ENCODE data around the gene TMEM51. TPM values are rescaled to one million over a fixed set of nuclear protein-coding genes. Genes with fewer than 3 reads are reported as not detected.

Gene TMEM51
- total and polyA plus RNA-seq, 10 donors = 3.5 to 13.8 (median 7.5) TPM

DNA sequence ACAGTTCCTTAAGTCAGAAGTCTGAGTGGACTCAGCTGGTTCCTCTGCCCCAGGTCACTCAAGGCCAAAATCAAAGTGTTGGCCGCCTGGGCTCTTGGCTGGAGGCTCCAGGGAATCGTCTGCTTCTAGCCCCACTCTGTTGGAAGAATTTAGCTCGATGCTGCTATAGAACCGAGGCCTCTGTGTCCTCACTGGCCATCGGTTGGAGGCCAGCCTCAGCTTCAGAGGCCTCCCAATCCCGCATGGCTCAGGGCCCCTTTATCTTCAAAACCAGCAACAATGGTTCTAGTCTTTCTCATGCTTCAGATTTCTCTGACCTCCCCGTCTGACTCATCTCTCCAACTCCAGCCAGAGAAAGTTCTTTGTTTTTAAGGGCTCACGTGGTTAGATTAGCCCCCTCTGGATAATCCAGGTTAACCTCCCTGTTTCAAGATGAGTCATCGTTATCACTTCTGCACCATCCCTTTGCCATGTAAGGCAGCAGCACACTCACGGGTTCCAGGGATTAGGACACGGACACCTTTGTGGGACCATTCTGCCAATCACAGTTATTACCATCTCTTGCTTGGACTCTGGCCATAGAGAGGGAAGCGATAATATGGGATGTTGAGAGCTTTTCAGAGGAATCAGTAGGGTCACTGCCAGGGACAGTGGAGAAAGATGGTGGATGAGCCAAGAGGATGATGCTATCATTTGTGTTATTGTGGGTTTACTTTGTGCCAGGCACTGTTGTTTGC lies 107.0 kb downstream of the TMEM51 start:
- Histone ChIP-seq H3K4me3 (peak overlapping the region in 1 of 8 donors; percentile 47), H3K4me1 (peaks cover 8 to 39% (median 20%) of the 10 kb centered on the region in 6 donors), H3K27me3 (replicated peaks in 1 of 7) (peaks cover 0 to 5% (median 0%) of the 10 kb centered on the region in 7 donors), H3K9me3 (peaks cover 0 to 11% (median 5%) of the 10 kb centered on the region in 8 donors), H3K27ac (peak overlapping the region in 5 of 8 donors; percentile 69 to 81 (median 75)), H3K36me3 (no peaks in the 10 kb centered on the region)
- WGBS, 5 donors = 68 to 85% (median 82%) methylated on average over 12 of the region's 12 CpGs
- no peak for DNase-seq
- intact Hi-C loops (cut with DNase I; ENCODE audit: low total_unique reads) = loop anchor here (10.0 kb wide), 1 partner anchor 106 kb away; the partner anchor contains the start of gene TMEM51
- TF ChIP-seq, protein P1, sequence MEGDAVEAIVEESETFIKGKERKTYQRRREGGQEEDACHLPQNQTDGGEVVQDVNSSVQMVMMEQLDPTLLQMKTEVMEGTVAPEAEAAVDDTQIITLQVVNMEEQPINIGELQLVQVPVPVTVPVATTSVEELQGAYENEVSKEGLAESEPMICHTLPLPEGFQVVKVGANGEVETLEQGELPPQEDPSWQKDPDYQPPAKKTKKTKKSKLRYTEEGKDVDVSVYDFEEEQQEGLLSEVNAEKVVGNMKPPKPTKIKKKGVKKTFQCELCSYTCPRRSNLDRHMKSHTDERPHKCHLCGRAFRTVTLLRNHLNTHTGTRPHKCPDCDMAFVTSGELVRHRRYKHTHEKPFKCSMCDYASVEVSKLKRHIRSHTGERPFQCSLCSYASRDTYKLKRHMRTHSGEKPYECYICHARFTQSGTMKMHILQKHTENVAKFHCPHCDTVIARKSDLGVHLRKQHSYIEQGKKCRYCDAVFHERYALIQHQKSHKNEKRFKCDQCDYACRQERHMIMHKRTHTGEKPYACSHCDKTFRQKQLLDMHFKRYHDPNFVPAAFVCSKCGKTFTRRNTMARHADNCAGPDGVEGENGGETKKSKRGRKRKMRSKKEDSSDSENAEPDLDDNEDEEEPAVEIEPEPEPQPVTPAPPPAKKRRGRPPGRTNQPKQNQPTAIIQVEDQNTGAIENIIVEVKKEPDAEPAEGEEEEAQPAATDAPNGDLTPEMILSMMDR (IDR thresholded peaks at IDR 0.05 in 8 of 11, conservative IDR thresholded peaks at IDR 0.05 in 3 of 11) = no peak
- no peak for TF ChIP-seq POLR2AphosphoS5 (IDR thresholded peaks at IDR 0.05)
- TF ChIP-seq POLR2A (IDR thresholded peaks at IDR 0.05) = no peak

DNA sequence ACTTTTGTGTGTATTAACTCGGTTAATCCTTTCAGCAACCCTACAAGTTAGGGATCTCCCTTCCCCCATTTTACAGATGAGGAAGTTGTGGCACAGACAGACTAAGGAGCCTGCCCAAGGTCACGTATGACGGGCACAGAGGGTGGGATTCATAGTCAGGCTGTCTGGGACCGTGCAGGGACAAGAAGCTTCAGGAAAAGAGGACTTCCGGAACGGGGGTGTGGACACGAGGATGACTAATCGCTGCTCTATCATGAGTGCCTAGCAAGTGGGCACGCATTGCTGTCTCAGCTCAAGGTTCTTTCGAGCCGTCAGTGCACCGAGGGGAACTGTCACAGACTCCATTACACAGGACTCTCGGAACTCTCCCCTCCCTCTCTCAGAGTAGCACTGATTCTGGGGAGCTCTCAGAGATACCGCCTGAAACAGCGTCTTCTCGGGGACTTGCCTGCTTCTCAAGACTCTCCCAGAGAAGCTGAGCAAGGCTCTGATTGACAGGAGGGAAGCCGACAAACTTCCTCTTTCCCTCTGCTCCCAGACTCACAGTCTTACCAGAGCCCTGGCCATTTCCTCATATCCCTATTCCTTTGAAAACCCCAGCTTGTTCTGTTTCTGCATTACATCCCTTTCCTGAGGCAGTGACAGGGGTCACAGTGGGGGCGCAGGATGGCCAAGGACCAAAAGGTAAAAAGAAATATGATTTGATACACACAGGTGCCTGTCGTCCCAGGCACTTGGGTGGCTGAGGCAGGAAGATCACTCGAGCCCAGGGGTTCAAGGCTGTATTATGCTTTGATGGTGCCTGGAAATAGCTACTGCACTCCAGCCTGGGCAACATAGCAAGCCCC lies 107.8 kb downstream of the TMEM51 start:
- intact Hi-C loops (cut with DNase I; ENCODE audit: low total_unique reads) = loop anchor here (10.0 kb wide), 1 partner anchor 107 kb away; the partner anchor contains the start of gene TMEM51
- DNase-seq = no peak
- Histone ChIP-seq H3K27me3 (replicated peaks in 1 of 7) (peaks cover 0 to 9% (median 0%) of the 10 kb centered on the region in 7 donors), H3K4me1 (peaks cover 8 to 39% (median 20%) of the 10 kb centered on the region in 6 donors), H3K27ac (peak overlapping the region in 7 of 8 donors; percentile 42 to 81 (median 73)), H3K9me3 (peaks cover 0 to 11% (median 5%) of the 10 kb centered on the region in 8 donors), H3K4me3 (peak overlapping the region in 4 of 8 donors; percentile 7 to 47 (median 22)), H3K36me3 (no peaks in the 10 kb centered on the region)
- peak in 2 of 3 donors; percentile 58 to 66 for TF ChIP-seq POLR2AphosphoS5 (IDR thresholded peaks at IDR 0.05)
- no peak for TF ChIP-seq POLR2A (IDR thresholded peaks at IDR 0.05)
- 5 to 11% (median 9%) methylated on average over 20 of the region's 20 CpGs for WGBS, 5 donors

DNA sequence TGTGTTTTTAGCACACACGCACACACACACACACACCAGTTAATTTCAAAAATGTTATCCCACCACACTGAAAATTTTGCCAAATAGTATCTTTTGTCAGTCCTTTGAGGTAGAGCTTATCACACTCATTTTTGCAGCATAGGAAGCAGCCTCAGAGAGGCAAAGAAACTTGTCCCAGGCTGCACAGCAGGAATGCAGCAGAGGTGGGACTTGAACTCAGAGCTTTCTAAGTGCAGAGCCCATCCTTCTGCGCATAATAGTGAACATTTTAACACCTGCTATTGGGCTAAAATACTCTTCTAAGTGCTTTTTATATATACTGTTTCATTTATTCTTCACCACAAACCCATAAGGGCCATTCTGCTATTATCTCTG lies 108.4 kb downstream of the TMEM51 start:
- intact Hi-C loops (cut with DNase I; ENCODE audit: low total_unique reads) = loop anchor here (10.0 kb wide), 1 partner anchor 107 kb away; the partner anchor contains the start of gene TMEM51
- TF ChIP-seq POLR2AphosphoS5 (IDR thresholded peaks at IDR 0.05) (no peak), POLR2A (IDR thresholded peaks at IDR 0.05) (no peak)
- TF ChIP-seq, protein P1 (IDR thresholded peaks at IDR 0.05 in 8 of 11, conservative IDR thresholded peaks at IDR 0.05 in 3 of 11) = no peak

DNA sequence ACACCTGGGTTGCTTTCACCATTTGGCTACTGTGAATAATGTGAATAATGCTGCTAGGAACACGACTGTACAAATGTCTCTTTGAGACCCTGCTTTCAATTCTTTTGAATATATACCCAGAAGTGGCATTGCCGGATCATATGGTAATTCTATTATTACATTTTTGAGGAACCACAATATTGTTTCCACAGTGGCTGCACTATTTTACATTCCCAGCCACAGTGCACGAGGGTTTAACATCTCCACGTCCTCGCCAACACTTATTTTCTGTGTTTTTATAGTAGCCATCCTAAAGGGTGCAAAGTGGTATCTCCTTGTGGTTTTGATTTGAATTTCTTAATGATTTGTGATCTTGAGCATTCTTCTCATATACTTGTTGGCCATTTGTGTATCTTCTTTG lies 109.2 kb downstream of the TMEM51 start:
- peaks cover 0 to 11% (median 5%) of the 10 kb centered on the region in 8 donors for H3K9me3 ChIP-seq
- TF ChIP-seq POLR2AphosphoS5 (IDR thresholded peaks at IDR 0.05) (no peak), POLR2A (IDR thresholded peaks at IDR 0.05) (no peak)
- TF ChIP-seq, protein P1 (IDR thresholded peaks at IDR 0.05 in 8 of 11, conservative IDR thresholded peaks at IDR 0.05 in 3 of 11) = no peak
- no peak for DNase-seq
- H3K4me3 ChIP-seq = no peak overlapping the region
- peaks cover 8 to 39% (median 20%) of the 10 kb centered on the region in 6 donors for H3K4me1 ChIP-seq
- intact Hi-C loops (cut with DNase I; ENCODE audit: low total_unique reads) = loop anchor here (10.0 kb wide), 1 partner anchor 108 kb away; the partner anchor contains the start of gene TMEM51
- 77 to 91% (median 89%) methylated on average over 5 of the region's 5 CpGs for WGBS, 5 donors
- H3K27ac ChIP-seq = no peak overlapping the region
- H3K36me3 ChIP-seq = no peaks in the 10 kb centered on the region
- peaks cover 0 to 9% (median 0%) of the 10 kb centered on the region in 7 donors for H3K27me3 ChIP-seq (replicated peaks in 1 of 7)

More for the DNA sequence above, 108.4 kb downstream of the TMEM51 start:
- Histone ChIP-seq H3K27ac (peak overlapping the region in 6 of 8 donors; percentile 69 to 81 (median 74)), H3K9me3 (peaks cover 0 to 11% (median 5%) of the 10 kb centered on the region in 8 donors), H3K27me3 (replicated peaks in 1 of 7) (peaks cover 0 to 9% (median 0%) of the 10 kb centered on the region in 7 donors), H3K4me3 (no peak overlapping the region), H3K4me1 (peaks cover 8 to 39% (median 20%) of the 10 kb centered on the region in 6 donors), H3K36me3 (no peaks in the 10 kb centered on the region)
- 76 to 92% (median 86%) methylated on average over 2 of the region's 2 CpGs for WGBS, 5 donors
- DNase-seq = no peak

Data from spleen (tissue), 11 donors.